Measurements from ENCODE around the gene ARL8B. TPM values are rescaled to one million over a fixed set of nuclear protein-coding genes. Genes with fewer than 3 reads are reported as not detected.
"Not testable (repeated sequence)": the region's sequence is repeated elsewhere in the genome, so short reads cannot be mapped to it uniquely, and the experiment has no call there.

The ARL8B gene
- polyA plus RNA-seq, 1 of the 3 experiments (the other 2 are of a cell fraction), result 21.9 TPM

DNA sequence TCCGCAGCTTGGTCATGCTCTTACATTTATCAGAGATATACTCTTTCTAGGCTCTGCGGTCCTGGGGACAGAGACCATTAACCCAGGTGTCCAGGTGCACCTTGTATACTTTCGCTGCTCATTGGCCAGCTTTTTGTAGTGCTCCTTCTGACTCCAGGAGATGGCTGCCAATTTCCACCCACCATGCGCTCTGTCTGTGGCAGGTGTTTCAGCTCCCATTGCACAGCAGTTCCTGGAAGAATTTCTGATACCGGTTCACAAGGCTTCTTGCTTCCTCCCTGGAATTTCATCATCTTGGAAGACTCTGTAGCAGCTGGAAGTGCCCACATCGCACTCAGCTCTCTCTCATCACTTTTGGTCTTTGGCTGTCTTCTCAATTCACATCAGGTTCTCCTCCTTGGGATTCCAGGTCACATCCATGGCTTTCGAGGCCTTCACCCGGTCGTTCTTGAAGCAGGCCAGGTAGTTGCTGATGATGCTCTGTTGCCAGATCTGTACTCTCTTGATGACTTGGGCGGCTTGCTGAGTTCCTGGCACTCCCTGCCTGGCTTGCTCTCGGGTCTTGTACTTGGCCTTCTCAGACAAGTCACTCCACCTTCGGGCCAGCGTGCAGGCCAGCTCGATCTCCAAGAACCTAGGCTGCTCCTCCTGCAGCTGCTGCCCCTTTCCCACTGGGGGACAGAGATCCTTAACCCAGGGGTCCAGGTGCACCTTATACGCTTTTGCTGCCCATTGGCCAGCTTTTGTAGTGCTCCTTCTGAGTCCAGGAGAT, 41.1 kb upstream of the ARL8B start:
- Histone ChIP-seq H3K4me3 (ENCODE audit: low read depth in 2 of 2, low read length in 1 of 2) (no peak overlapping the region), H3K36me3 (replicated peaks in 1 of 2; ENCODE audit: control insufficient read depth in 1 of 2, insufficient read depth in 2 of 2, low read length in 1 of 2) (no peaks in the 10 kb centered on the region), H2AFZ (ENCODE audit: low read depth) (no peak overlapping the region), H3K4me2 (no peak overlapping the region), H3K4me1 (ENCODE audit: control insufficient read depth in 1 of 2, insufficient read depth in 2 of 2, low read depth in 1 of 2, low read length in 1 of 2) (no peaks in the 10 kb centered on the region), H3K27ac (ENCODE audit: low read depth in 2 of 2, low read length in 1 of 2) (no peak overlapping the region), H3K27me3 (ENCODE audit: insufficient read depth) (no peaks in the 10 kb centered on the region), H3K9me3 (no peaks in the 10 kb centered on the region), H3F3A (replicated peaks; ENCODE audit: insufficient read depth) (no peaks in the 10 kb centered on the region), H3K9me2 (no peaks in the 10 kb centered on the region), H4K20me1 (ENCODE audit: insufficient read depth) (no peaks in the 10 kb centered on the region), H3K9ac (no peak overlapping the region), H3K79me2 (ENCODE audit: insufficient read depth) (no peaks in the 10 kb centered on the region)
- ChIA-PET POLR2A (no interaction called here), CTCF (no interaction called here)
- TF ChIP-seq SIN3A (IDR thresholded peaks at IDR 0.05; ENCODE audit: borderline replicate concordance, low read depth, low read length), result no peak
- no peak for TF ChIP-seq FOXJ3 (CRISPR knock-in tag; IDR thresholded peaks at IDR 0.05)
- TF ChIP-seq ELF1 (IDR thresholded peaks at IDR 0.05), result no peak
- no peak for TF ChIP-seq YY1 (IDR thresholded peaks at IDR 0.05; ENCODE audit: low read depth)
- TF ChIP-seq SMC3 (IDR thresholded peaks at IDR 0.05; ENCODE audit: low read depth, low read length), result no peak
- TF ChIP-seq TAF1 (IDR thresholded peaks at IDR 0.05; ENCODE audit: borderline replicate concordance, low read depth, low read length), result no peak
- no peak for TF ChIP-seq TEAD4 (IDR thresholded peaks at IDR 0.05; ENCODE audit: borderline replicate concordance, insufficient read depth)
- TF ChIP-seq RAD21 (IDR thresholded peaks at IDR 0.05; ENCODE audit: low read length), result no peak
- TF ChIP-seq RXRA (IDR thresholded peaks at IDR 0.05; ENCODE audit: borderline replicate concordance, low read depth), result no peak
- 63% methylated on average over 13 of the region's 15 CpGs for WGBS (ENCODE audit: low lambda C conversion rate)
- DNase-seq, result no peak

DNA sequence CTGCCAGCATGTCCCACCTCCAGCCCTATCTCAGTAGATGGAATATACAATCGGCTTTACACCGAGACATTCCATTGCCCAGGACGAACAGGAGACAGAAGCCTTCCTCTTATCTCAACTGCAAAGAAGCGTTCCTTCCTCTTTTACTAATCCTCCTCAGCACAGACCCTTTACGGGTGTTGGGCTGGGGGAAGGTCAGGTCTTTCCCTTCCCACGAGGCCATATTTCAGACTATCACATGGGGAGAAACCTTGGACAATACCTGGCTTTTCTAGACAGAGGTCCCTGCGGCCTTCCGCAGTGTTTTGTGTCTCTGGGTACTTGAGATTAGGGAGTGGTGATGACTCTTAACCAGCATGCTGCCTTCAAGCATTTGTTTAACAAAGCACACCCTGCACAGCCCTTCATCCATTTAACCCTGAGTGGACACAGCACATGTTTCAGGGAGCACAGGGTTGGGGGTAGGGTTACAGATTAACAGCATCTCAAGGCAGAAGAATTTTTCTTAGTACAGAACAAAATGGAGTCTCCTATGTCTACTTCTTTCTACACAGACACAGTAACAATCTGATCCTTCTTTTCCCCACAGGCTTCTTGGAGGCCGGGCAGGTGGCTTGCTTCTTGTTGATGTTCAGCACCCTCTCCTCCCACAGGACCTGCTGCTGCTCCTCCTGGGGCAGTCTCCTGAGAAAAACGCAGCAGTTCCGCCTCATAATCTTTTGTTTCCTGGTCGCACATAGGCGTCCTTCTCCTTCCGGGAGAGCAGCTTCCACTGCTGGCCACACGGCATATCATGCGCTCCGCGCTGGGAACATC, 39.9 kb upstream of the ARL8B start:
- H3K9me3 ChIP-seq; H4K20me1 ChIP-seq (ENCODE audit: insufficient read depth); H3K27me3 ChIP-seq (ENCODE audit: insufficient read depth); H3K4me3 ChIP-seq (ENCODE audit: low read depth in 2 of 2, low read length in 1 of 2); H3F3A ChIP-seq (replicated peaks; ENCODE audit: insufficient read depth); H3K4me2 ChIP-seq; H3K27ac ChIP-seq (ENCODE audit: low read depth in 2 of 2, low read length in 1 of 2); DNase-seq; H3K79me2 ChIP-seq (ENCODE audit: insufficient read depth); CTCF ChIA-PET; H3K9ac ChIP-seq; POLR2A ChIA-PET; H3K9me2 ChIP-seq; H2AFZ ChIP-seq (ENCODE audit: low read depth); H3K4me1 ChIP-seq (ENCODE audit: control insufficient read depth in 1 of 2, insufficient read depth in 2 of 2, low read depth in 1 of 2, low read length in 1 of 2); H3K36me3 ChIP-seq (replicated peaks in 1 of 2; ENCODE audit: control insufficient read depth in 1 of 2, insufficient read depth in 2 of 2, low read length in 1 of 2): not testable (repeated sequence)
- 68% methylated on average over 18 of the region's 18 CpGs for WGBS (ENCODE audit: low lambda C conversion rate)

DNA sequence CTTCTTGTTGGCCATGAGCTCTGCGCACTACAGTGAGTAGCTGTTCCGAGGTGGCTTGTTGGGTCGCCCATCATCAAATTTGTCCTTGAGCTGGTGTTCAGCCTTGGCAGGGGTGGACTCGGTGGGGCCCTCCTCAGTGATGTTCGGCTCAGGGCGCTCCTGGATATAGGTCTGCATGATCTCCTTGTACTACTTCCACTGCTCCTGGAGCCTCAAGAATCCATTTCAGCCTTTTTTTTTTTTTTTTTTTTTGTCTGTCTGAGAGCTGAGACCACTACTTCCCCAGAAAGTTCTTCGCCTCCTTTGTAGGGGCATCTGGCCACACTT, 39.3 kb upstream of the ARL8B start:
- CTCF ChIA-PET, result interaction anchor here (1.5 kb wide), 1 partner anchor 13 kb away, joined by 5 read pairs; no protein-coding TSS in a partner anchor
- H3K27ac ChIP-seq (ENCODE audit: low read depth in 2 of 2, low read length in 1 of 2), result no peak overlapping the region
- H3K4me2 ChIP-seq, result no peak overlapping the region
- POLR2A ChIA-PET, result no interaction called here
- H3K9ac ChIP-seq, result no peak overlapping the region
- WGBS (ENCODE audit: low lambda C conversion rate), result 72% methylated on average over 4 of the region's 7 CpGs
- H4K20me1 ChIP-seq (ENCODE audit: insufficient read depth), result no peaks in the 10 kb centered on the region
- H3K27me3 ChIP-seq (ENCODE audit: insufficient read depth), result no peaks in the 10 kb centered on the region
- no peak overlapping the region for H2AFZ ChIP-seq (ENCODE audit: low read depth)
- H3K4me3 ChIP-seq (ENCODE audit: low read depth in 2 of 2, low read length in 1 of 2), result no peak overlapping the region
- no peaks in the 10 kb centered on the region for H3K36me3 ChIP-seq (replicated peaks in 1 of 2; ENCODE audit: control insufficient read depth in 1 of 2, insufficient read depth in 2 of 2, low read length in 1 of 2)
- DNase-seq, result no peak
- H3K9me2 ChIP-seq, result no peaks in the 10 kb centered on the region
- no peaks in the 10 kb centered on the region for H3K79me2 ChIP-seq (ENCODE audit: insufficient read depth)
- no peaks in the 10 kb centered on the region for H3K4me1 ChIP-seq (ENCODE audit: control insufficient read depth in 1 of 2, insufficient read depth in 2 of 2, low read depth in 1 of 2, low read length in 1 of 2)
- no peaks in the 10 kb centered on the region for H3F3A ChIP-seq (replicated peaks; ENCODE audit: insufficient read depth)
- no peak for TF ChIP-seq TEAD4 (IDR thresholded peaks at IDR 0.05; ENCODE audit: borderline replicate concordance, insufficient read depth)
- no peak for TF ChIP-seq FOSL2 (IDR thresholded peaks at IDR 0.05; ENCODE audit: borderline replicate concordance, low read depth)
- no peak for TF ChIP-seq EP300 (IDR thresholded peaks at IDR 0.05; ENCODE audit: borderline replicate concordance in 1 of 2, low read depth in 1 of 2, low read length in 1 of 2)
- no peak for TF ChIP-seq TAF1 (IDR thresholded peaks at IDR 0.05; ENCODE audit: borderline replicate concordance, low read depth, low read length)
- no peak for TF ChIP-seq TCF12 (IDR thresholded peaks at IDR 0.05)
- TF ChIP-seq NRF1 (IDR thresholded peaks at IDR 0.05; ENCODE audit: low read depth, low read length), result no peak
- no peak for TF ChIP-seq RXRA (IDR thresholded peaks at IDR 0.05; ENCODE audit: borderline replicate concordance, low read depth)
- no peak for TF ChIP-seq JUND (IDR thresholded peaks at IDR 0.05)
- TF ChIP-seq FOXJ3 (CRISPR knock-in tag; IDR thresholded peaks at IDR 0.05), result no peak
- TF ChIP-seq EZH2phosphoT487 (IDR thresholded peaks at IDR 0.05; ENCODE audit: borderline replicate concordance, low read depth), result no peak
- no peak for TF ChIP-seq MXI1 (IDR thresholded peaks at IDR 0.05; ENCODE audit: low read depth, low read length)
- no peak for TF ChIP-seq FOXM1 (IDR thresholded peaks at IDR 0.05; ENCODE audit: low read depth)
- no peak for TF ChIP-seq SIN3A (IDR thresholded peaks at IDR 0.05; ENCODE audit: borderline replicate concordance, low read depth, low read length)
- TF ChIP-seq, protein P1, sequence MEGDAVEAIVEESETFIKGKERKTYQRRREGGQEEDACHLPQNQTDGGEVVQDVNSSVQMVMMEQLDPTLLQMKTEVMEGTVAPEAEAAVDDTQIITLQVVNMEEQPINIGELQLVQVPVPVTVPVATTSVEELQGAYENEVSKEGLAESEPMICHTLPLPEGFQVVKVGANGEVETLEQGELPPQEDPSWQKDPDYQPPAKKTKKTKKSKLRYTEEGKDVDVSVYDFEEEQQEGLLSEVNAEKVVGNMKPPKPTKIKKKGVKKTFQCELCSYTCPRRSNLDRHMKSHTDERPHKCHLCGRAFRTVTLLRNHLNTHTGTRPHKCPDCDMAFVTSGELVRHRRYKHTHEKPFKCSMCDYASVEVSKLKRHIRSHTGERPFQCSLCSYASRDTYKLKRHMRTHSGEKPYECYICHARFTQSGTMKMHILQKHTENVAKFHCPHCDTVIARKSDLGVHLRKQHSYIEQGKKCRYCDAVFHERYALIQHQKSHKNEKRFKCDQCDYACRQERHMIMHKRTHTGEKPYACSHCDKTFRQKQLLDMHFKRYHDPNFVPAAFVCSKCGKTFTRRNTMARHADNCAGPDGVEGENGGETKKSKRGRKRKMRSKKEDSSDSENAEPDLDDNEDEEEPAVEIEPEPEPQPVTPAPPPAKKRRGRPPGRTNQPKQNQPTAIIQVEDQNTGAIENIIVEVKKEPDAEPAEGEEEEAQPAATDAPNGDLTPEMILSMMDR (IDR thresholded peaks at IDR 0.05), result no peak
- no peak for TF ChIP-seq RFX5 (IDR thresholded peaks at IDR 0.05; ENCODE audit: low read length)
- no peak for TF ChIP-seq GABPA (IDR thresholded peaks at IDR 0.05; ENCODE audit: low read depth)
- no peak for TF ChIP-seq SMC3 (IDR thresholded peaks at IDR 0.05; ENCODE audit: low read depth, low read length)
- no peak for TF ChIP-seq POLR2AphosphoS5 (IDR thresholded peaks at IDR 0.05; ENCODE audit: low read depth, low read length)
- no peaks in the 10 kb centered on the region for H3K9me3 ChIP-seq
